Mammary epithelial cell (primary cell): ENCODE data around the gene CTSE.

Experiments
- CTCF ChIP-seq, 2 donors: IDR thresholded peaks in 1 of 2; conservative IDR thresholded peaks in 1 of 2; 2 replicates each; pipeline ENCODE4 v1.5.1; 2011 to 2012; ENCODE audit warnings: inconsistent platforms in 2 of 2, low read length in 2 of 2, mild to moderate bottlenecking in 2 of 2, control low read depth in 1 of 2, low read depth in 1 of 2; ENCODE audit not compliant: insufficient read depth in 1 of 2; ENCODE audit errors: extremely low read depth in 1 of 2
- EZH2 ChIP-seq: IDR thresholded peaks from 2 replicates; pipeline ENCODE4 v1.6.1; 2012; ENCODE audit warnings: low read length, inconsistent platforms, borderline replicate concordance

GRCh38 chr1:206041640-206042039 is 17.9 kb upstream of the CTSE start:
- TF ChIP-seq CTCF (conservative IDR thresholded peaks at IDR 0.05 in 1 of 2, IDR thresholded peaks at IDR 0.05 in 1 of 2; ENCODE audit: extremely low read depth in 1 of 2, insufficient read depth in 1 of 2, low read depth in 1 of 2, low read length in 2 of 2) (no peak), EZH2 (no peak)
